Measurements from ENCODE around the gene DPT.

Gene DPT

DNA sequence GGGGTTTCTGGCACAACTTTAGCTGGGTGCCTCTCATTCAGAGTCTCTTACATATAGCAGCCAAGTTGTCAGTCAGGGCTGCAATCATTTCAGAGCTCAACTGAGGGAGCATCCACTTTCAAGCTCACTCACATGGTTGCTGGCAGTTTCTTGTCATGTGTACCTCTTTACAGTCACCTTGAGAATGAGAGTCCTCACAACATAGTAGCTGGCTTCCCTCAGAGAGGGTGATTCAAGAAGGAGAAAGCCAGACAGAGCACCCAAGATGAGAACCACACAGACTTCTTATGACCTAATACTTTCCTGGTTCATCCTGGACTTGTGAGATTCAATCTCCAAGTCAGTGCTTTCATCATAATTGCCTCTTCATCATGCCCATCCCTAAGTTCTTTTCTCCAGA lies 57.2 kb downstream of the DPT start:
- FAIRE-seq (no peak), DNase-seq (ENCODE audit: low spot score) (no peak)

DNA sequence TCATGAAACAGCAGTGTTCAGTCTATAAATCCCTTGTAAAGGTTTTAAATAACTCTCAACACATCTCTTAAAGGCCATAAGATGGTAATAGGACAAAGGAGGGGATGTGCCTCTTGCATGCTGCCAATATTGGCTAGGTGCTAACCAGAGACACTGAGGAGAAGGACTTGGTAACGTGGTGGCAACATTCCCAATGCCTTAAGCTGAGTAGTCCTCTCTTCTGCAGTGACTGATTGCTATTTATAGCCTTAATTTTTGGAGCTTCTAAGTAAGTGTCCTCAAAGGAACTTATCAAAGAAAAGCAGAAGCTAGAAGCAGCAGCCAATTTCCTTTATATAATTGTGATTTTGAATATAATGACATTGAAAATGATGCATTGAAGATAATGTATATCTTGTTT lies 63.0 kb downstream of the DPT start:
- DNase-seq (ENCODE audit: low spot score): no peak
- FAIRE-seq: no peak

DNA sequence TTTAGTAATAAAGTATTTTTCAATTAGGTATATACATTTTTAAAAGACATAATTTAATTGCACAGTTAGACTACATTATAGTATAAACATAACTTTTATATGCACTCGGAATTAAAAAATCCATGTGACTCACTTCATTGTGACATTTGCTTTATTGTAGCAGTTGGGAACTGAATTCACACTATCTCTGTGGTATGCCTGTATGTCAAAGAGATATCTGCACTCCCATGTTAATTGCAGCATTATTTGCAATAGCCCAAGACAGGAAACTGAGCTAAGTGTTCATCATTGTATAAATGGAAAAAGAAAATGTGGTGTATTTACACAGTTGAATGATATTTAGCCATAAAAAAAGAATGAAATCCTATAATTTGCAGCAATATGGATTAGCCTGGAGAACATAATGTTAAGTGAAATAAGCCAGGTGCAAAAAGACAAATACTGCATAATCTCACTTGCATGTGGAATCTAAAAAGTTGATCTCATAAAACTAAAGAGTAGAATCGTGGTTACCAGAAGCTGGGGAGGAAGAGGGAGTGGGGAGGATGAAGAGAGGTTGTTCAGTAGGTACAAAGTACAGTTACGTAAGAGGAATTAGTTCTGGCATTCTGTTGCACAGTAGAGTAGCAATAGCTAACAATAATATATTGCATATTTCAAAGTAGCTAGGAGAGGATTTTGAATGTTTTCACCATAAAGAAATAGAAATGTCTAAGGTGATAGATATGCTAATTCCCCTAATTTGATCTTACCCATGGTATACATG lies 64.8 kb downstream of the DPT start:
- no peak for FAIRE-seq
- no peak for DNase-seq (ENCODE audit: low spot score)

DNA sequence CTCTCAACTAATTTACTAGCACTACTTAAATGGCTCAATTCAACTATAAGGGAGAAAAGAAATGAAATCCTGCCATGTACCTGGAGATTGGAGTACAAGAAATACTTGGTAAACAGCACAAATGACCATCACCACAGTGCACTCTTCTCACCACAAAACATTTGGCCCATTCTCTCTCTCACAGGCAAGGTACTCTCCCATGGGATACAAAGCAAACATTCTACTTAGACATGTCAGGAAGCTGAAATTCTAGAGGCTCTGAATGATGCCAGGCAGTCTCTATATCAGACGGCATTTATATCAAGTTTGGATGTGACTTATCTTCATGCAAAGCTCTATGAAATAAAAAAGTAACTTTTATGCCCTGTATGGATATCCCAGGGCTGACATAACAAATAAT lies 72.5 kb downstream of the DPT start:
- FAIRE-seq (no peak), DNase-seq (ENCODE audit: low spot score) (no peak)

DNA sequence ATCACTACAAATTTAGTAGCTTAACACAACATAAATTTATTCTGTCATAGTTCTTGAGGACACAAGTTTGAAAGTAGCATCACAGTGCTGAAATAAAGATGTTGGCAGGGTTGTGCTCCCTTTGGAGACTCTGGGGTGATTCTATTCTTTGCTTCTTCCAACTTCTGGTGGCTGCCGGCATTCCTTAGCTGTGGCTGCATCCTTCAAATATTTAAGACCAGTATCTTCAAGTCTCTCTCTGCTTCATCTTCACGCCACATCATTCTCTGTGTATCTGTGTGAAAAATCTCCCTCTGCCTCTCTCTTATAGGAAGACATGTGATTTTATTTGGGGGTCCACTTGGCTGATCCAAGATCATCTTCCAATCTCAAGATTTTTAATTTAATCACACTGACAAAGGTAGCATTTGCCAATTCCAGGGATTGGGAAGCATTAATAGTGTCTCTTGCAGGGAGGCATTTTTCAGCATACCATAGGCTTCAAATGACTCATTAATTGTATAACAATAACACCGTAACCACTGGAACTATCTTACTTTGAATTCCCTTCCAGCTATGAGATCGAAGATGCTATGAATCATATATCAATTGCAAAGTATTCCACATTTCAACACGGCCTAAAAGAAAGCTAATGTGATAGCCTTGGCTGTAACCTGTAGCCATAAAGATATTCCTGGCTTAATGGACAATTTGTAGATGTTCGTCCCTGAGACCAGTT lies 74.6 kb downstream of the DPT start:
- FAIRE-seq (no peak), DNase-seq (ENCODE audit: low spot score) (no peak)

DNA sequence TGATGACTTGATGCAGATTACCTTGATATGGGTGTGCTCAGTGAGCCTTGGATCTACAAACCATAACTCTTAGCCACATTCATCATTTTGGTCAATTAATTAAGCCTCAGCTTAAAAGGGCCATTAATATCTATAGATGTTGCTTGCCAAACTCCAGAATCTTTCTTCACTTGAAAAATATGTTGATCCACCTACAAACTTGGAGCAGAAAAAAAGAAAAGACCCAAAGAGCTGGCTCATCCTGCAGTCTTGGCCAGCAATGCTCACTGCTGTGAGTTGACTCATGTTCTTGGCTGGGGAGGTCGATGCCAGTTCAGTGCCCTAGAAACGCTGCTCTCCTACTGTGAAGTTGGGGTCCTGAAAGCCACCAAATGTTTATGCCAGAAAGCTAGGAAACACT lies 75.4 kb downstream of the DPT start:
- FAIRE-seq: peak; percentile 52
- DNase-seq (ENCODE audit: low spot score): peak; percentile 28

DNA sequence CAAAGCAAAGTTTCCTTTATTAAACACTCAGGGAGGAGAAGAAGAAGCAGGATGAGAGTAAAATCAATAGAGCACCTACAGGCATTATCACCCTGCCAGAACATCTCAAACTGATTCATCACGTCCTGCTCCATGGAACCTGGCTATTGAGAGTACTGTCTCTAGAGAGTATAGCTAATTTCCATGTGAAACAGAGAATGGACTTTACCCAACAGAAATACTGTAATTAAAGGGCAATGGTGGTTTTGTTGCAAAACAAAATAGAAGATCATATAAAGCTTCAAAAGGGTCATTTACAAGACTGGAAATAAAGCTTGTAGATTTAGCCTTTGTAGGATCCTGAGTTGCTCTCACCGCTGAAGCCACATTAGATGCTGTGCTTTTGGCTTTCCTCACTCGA lies 83.3 kb downstream of the DPT start:
- no peak for DNase-seq (ENCODE audit: low spot score)

More for the DNA sequence above, 83.3 kb downstream of the DPT start:
- no peak for FAIRE-seq
